Measurements from ENCODE around the gene ABCD1. TPM values are rescaled to one million over a fixed set of nuclear protein-coding genes. Genes with fewer than 3 reads are reported as not detected.

ABCD1 gene
- total RNA-seq, 1 experiment from 2014 or later: 86.6 TPM

DNA sequence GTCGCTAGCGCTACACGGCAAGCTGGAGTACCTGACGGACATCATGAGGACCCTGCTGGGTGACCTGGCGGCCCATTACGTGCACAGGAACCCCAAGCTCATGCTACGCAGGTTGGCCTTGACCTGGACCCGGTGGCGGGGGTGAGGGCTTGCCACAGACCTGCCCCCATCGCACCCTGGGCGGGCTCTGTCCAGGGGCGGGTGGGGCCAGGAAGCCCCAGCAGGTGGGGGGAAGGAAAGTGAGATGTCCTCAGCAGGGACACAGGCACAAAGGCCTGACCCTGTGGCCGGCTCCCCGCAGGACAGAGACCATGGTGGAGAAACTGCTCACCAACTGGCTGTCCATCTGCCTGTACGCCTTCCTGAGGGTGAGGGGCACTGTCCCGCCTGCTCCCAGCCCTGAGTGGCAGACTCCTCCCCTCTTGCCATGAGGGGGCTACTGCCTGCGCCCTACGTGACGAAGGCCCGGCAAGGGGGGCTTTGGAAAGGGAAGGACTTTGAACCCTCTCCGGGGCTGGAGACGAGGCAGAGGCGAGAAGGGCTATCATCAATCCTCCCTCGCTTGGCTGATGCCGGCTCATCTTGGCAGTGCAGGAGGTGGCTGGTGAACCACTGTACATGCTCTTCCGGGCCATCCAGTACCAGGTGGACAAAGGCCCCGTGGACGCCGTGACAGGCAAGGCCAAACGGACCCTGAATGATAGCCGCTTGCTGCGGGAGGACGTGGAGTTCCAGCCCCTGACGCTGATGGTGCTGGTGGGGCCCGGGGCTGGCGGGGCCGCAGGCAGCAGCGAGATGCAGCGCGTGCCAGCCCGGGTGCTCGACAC lies 50.9 kb downstream of the ABCD1 start:
- H3K9me3 ChIP-seq (ENCODE audit: control insufficient read depth, insufficient read depth, low read depth, low read length): no peaks in the 10 kb centered on the region
- TF ChIP-seq, protein P1, sequence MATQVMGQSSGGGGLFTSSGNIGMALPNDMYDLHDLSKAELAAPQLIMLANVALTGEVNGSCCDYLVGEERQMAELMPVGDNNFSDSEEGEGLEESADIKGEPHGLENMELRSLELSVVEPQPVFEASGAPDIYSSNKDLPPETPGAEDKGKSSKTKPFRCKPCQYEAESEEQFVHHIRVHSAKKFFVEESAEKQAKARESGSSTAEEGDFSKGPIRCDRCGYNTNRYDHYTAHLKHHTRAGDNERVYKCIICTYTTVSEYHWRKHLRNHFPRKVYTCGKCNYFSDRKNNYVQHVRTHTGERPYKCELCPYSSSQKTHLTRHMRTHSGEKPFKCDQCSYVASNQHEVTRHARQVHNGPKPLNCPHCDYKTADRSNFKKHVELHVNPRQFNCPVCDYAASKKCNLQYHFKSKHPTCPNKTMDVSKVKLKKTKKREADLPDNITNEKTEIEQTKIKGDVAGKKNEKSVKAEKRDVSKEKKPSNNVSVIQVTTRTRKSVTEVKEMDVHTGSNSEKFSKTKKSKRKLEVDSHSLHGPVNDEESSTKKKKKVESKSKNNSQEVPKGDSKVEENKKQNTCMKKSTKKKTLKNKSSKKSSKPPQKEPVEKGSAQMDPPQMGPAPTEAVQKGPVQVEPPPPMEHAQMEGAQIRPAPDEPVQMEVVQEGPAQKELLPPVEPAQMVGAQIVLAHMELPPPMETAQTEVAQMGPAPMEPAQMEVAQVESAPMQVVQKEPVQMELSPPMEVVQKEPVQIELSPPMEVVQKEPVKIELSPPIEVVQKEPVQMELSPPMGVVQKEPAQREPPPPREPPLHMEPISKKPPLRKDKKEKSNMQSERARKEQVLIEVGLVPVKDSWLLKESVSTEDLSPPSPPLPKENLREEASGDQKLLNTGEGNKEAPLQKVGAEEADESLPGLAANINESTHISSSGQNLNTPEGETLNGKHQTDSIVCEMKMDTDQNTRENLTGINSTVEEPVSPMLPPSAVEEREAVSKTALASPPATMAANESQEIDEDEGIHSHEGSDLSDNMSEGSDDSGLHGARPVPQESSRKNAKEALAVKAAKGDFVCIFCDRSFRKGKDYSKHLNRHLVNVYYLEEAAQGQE (IDR thresholded peaks at IDR 0.05; ENCODE audit: insufficient read depth in 1 of 2, low read depth in 2 of 2, low read length in 1 of 2): no peak
- TF ChIP-seq, protein P2, sequence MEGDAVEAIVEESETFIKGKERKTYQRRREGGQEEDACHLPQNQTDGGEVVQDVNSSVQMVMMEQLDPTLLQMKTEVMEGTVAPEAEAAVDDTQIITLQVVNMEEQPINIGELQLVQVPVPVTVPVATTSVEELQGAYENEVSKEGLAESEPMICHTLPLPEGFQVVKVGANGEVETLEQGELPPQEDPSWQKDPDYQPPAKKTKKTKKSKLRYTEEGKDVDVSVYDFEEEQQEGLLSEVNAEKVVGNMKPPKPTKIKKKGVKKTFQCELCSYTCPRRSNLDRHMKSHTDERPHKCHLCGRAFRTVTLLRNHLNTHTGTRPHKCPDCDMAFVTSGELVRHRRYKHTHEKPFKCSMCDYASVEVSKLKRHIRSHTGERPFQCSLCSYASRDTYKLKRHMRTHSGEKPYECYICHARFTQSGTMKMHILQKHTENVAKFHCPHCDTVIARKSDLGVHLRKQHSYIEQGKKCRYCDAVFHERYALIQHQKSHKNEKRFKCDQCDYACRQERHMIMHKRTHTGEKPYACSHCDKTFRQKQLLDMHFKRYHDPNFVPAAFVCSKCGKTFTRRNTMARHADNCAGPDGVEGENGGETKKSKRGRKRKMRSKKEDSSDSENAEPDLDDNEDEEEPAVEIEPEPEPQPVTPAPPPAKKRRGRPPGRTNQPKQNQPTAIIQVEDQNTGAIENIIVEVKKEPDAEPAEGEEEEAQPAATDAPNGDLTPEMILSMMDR (IDR thresholded peaks at IDR 0.05): no peak
- TF ChIP-seq POLR2AphosphoS5 (IDR thresholded peaks at IDR 0.05; ENCODE audit: low read depth, low read length) (no peak), SIN3A (IDR thresholded peaks at IDR 0.05; ENCODE audit: borderline replicate concordance, insufficient read depth, low read depth, low read length) (no peak), TCF7L2 (IDR thresholded peaks at IDR 0.05; ENCODE audit: low read depth, low read length) (no peak)
- BruUV-seq (replicated peaks): no TSS peak
- DNase-seq (ENCODE audit: low read depth, low spot score): no peak
- intact Hi-C loops (cut with micrococcal nuclease; ENCODE audit: unreplicated experiment): no loop called here
- ATAC-seq: no peak
- no peak overlapping the region for H3K27ac ChIP-seq (ENCODE audit: low read length)
- ChIA-PET CTCF (no interaction called here), POLR2A (no interaction called here)
- H3K36me3 ChIP-seq (ENCODE audit: control insufficient read depth, insufficient read depth, low read length): no peaks in the 10 kb centered on the region
- in situ Hi-C loops (cut with HindIII; ENCODE audit: low pct_unique_long_range_greater_than_20kb, low sequenced_read_pairs): no loop called here
- peaks cover 4% of the 10 kb centered on the region for H3K4me1 ChIP-seq (ENCODE audit: control insufficient read depth, insufficient read depth, low read length)
- H3K27me3 ChIP-seq (ENCODE audit: control insufficient read depth, insufficient read depth, low read length): no peaks in the 10 kb centered on the region
- H3K4me3 ChIP-seq (ENCODE audit: low read depth in 2 of 2, low read length in 2 of 2): no peak overlapping the region

DNA sequence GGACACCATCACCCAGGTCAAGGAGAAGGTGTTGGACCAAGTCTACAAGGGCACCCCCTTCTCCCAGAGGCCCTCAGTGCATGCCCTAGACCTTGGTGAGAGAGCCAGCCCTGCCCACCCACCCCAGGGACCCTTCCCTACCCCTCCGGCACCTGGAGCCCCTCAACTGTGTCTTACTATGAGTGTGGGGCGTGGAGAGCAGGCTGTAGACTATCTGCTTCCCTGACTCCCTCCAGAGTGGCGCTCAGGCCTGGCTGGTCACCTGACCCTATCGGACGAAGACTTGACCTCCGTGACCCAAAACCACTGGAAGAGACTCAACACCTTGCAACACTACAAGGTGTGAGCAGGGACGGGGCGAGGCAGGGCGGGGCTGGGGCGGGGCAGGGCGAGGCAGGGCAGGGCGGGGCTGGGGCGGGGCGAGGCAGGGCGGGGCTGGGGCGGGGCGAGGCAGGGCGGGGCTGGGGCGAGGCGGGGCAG lies 51.5 kb downstream of the ABCD1 start:
- DNase-seq (ENCODE audit: low read depth, low spot score) (no peak), ATAC-seq (no peak)
- Histone ChIP-seq H3K9me3 (ENCODE audit: control insufficient read depth, insufficient read depth, low read depth, low read length) (no peaks in the 10 kb centered on the region), H3K4me1 (ENCODE audit: control insufficient read depth, insufficient read depth, low read length) (peaks cover 10% of the 10 kb centered on the region), H3K27me3 (ENCODE audit: control insufficient read depth, insufficient read depth, low read length) (no peaks in the 10 kb centered on the region), H3K4me3 (ENCODE audit: low read depth in 2 of 2, low read length in 2 of 2) (no peak overlapping the region), H3K36me3 (ENCODE audit: control insufficient read depth, insufficient read depth, low read length) (no peaks in the 10 kb centered on the region), H3K27ac (ENCODE audit: low read length) (no peak overlapping the region)
- in situ Hi-C loops (cut with HindIII; ENCODE audit: low pct_unique_long_range_greater_than_20kb, low sequenced_read_pairs): no loop called here
- CTCF ChIA-PET: no interaction called here
- intact Hi-C loops (cut with micrococcal nuclease; ENCODE audit: unreplicated experiment): no loop called here
- POLR2A ChIA-PET: no interaction called here
- no TSS peak for BruUV-seq (replicated peaks)
- TF ChIP-seq, protein P1 (IDR thresholded peaks at IDR 0.05; ENCODE audit: insufficient read depth in 1 of 2, low read depth in 2 of 2, low read length in 1 of 2): no peak
- no peak for TF ChIP-seq SIN3A (IDR thresholded peaks at IDR 0.05; ENCODE audit: borderline replicate concordance, insufficient read depth, low read depth, low read length)
- TF ChIP-seq, protein P2 (IDR thresholded peaks at IDR 0.05): no peak
- TF ChIP-seq TCF7L2 (IDR thresholded peaks at IDR 0.05; ENCODE audit: low read depth, low read length): no peak
- TF ChIP-seq POLR2AphosphoS5 (IDR thresholded peaks at IDR 0.05; ENCODE audit: low read depth, low read length): no peak

Measured in Panc1 (cell line).